SKM-1 treated with dmso at 0.1 percent for 144 hours (cell line): Measurements from ENCODE around the gene EME1.
"Not testable (repeated sequence)": the region's sequence is repeated elsewhere in the genome, so short reads cannot be mapped to it uniquely, and the experiment has no call there.

Source experiments
- DNase-seq: peaks from one replicate; lab custom pipeline; 2025; ENCODE audit not compliant: unreplicated experiment; lab: John Stamatoyannopoulos, UW

The EME1 gene

GRCh38 chr17:50392621-50393020 lies 19.6 kb downstream of the EME1 start:
- no peak for DNase-seq

DNA sequence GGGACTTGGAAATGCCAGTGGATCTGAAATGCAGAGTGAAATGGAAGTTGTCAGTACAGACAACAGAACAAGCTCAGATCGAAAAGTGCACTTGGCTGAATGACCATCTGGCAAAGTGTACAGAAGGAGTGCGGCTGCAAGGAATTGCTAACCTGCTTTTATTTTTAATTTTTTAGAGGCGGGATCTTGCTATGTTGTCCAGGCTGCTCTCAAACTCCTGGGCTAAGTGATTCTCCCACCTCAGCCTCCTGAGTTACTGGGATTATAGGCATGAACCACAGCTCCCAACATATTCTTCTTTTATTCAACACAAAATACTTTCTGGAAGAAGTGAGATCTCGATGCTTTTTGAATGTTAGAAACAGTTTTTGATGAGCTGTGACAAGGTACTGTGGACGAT lies 20.7 kb downstream of the EME1 start:
- DNase-seq, result no peak

DNA sequence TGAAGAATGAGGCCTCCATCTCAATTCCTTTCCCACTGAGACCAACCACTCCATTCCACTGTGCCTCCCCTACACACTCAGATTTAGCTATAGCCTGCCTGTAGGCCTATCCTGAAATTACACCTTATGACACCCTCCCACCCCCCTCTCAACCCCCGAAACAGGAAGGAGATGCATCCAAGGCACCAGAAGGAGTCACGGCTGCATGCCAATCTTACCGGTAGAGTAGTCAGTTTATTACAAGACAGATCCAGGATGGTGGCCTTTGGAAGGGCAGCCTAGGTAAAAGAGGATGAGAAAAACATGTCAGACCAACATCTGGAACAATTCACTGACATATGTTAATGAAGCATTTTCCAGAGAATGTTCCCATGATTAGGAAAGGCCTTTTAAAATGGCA lies 21.7 kb downstream of the EME1 start:
- no peak for DNase-seq

GRCh38 chr17:50396261-50397110 lies 23.5 kb downstream of the EME1 start:
- DNase-seq, result peak; percentile 29

GRCh38 chr17:50397111-50397918 lies 24.3 kb downstream of the EME1 start, which contains the start of gene LRRC59:
LRRC59 (minus strand) TSS chr17:50397523; CDS start chr17:50397317, 206 bp downstream.
- DNase-seq, result peak; percentile 68

DNA sequence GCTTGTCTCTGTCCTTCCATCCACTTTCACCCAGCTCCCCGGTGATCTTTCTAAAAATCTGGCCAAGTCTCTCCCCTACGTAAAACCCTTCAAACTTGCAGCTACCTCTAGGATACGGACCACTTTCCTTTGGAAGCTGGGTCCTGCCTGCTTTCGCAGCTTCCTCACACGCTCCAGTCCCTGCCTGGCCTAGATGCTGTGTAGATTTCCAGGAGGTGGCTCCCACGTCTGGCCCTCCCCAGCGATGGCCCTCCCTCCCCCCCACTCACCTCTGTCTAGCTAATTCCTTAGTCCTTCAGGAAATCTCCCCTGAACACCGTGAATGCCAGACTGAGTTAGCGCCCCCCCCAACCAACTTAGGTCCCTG lies 24.9 kb downstream of the EME1 start:
- DNase-seq, result no peak

DNA sequence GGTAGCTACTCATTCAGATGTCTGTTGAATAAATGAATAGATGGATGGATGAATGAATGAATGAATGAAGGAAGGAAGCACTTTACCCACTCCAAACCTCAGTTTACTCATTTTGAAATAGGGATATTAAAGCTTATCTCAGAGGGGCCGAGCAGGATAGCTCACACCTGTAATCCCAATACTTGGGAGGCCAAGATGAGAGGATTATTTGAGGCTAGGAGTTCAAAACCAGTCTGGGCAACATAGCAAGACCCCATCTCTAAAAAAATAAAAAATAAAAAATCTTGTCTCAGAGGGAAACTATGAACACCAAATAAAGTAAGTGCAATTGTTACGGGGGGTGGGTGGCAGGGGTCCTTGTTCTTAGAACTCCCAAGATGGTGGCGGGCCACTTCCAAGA lies 25.6 kb downstream of the EME1 start:
- not testable (repeated sequence) for DNase-seq

DNA sequence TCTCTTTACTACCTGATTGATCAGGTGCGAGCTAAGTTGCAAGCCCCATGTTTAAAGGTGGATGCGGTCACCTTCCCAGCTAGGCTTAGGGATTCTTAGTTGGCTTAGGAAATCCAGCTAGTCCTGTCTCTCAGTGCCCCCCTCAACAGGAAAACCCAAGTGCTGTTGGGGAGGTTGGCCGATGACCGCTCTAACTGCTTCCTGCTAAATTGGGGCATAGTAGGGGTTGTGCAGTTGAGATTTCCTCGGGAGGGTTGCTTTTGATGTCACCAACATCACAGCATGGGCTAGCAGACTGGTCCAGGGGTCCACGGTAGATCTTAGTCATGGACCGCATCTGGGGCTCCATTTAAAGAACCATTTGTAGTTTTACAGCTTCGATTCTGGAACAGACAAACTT lies 26.6 kb downstream of the EME1 start:
- not testable (repeated sequence) for DNase-seq

- DNase-seq, result not testable (repeated sequence)
Measured at GRCh38 chr17:50405351-50405750, 32.3 kb downstream of the EME1 start.

- DNase-seq, result no peak
Measured at GRCh38 chr17:50406578-50406977, 33.5 kb downstream of the EME1 start.

DNA sequence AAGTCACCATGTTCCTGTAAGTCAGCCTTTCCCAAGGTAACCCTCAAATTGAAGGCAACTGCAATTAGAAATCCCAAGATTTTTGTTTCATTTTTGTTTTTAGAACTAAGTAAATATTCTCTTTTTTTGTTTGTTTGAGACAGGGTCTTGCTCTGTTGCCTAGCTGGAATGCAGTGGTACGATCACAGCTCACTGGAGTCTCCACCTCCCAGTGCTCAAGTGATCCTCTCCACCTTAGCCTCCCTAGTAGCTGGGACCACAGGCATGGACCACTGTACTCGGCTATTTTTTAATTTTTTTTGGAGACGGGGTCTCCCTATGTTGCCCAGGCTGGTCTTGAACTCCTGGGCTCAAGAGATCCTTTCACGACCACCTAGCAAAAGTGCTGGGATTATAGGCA lies 34.9 kb downstream of the EME1 start:
- no peak for DNase-seq

- DNase-seq, result no peak
Measured at GRCh38 chr17:50412188-50412732, 39.2 kb downstream of the EME1 start.

DNA sequence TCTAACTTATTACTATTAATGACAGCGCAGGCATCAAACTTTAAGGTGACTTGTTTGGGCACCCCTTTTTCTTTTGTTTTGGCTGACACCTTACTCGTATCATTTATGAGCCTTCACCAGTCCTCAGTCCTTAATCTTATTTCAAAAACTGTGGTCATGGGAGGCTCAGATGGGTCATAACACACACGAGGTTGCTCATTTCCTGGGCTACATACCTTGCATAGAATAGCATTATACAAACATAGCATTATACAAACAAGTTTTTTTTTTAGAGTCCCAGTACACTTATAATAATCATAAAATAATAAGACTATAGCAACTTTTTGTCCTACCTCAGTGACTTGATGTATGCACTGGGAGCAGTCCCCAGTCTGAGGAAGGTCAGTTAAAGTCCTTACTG lies 41.8 kb downstream of the EME1 start:
- DNase-seq, result no peak

DNA sequence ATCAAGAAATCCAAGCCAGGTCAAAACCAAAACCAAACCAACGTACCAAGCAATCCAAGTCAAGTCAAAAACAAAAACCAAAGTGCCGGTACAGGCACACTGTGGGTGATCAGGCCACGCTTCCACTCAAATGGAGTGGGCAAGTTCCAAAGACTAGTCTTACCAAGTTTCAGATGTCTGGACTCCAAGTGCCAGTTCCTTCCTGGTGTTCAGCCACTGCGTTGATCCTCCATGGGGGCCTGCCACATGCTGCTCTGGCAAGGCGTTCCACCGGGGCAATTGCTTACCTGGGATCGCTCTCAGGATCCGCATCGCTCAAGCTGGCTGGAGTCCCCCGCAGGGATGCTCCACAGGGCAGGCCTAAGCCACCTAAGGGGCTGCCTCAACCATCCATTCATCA lies 46.5 kb downstream of the EME1 start:
- not testable (repeated sequence) for DNase-seq

- DNase-seq, result no peak
Measured at GRCh38 chr17:50420419-50421112, 47.5 kb downstream of the EME1 start.

DNA sequence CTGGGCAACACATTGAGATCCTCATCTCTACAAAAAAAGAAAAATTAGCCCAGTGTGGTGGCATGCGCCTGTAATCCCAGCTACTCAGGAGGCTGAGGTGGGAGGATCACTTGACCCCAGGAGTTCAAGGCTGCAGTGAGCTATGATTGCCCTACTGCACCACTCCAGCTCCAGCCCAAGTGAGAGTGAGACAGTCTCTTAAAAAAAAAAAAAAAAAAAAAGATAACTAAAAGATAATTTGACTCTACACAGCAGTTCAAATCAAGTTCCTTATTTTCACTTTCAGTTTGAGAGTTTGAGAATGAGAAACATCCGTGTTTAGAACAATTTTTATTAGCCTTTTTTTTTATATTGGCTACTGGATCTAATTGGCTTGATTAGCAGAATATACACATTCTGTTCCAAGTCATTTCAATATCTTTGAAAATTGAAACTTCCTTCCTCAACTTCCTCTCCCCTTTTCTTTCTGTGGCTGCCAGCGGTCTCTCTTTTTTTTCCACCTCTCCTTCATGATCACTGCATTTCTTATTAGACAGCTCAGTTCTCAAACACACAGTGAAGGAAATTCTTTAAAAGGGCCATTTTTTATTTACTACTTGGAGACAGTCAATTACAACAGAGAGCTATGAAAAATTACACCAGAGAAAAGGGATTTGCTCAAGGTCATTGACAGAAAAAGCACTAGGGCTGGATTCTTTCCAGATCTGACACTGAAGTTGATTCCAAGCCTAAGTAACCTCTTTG lies 48.5 kb downstream of the EME1 start:
- peak; percentile 29 for DNase-seq

- no peak for DNase-seq
Measured at GRCh38 chr17:50422738-50423137, 49.7 kb downstream of the EME1 start.

DNA sequence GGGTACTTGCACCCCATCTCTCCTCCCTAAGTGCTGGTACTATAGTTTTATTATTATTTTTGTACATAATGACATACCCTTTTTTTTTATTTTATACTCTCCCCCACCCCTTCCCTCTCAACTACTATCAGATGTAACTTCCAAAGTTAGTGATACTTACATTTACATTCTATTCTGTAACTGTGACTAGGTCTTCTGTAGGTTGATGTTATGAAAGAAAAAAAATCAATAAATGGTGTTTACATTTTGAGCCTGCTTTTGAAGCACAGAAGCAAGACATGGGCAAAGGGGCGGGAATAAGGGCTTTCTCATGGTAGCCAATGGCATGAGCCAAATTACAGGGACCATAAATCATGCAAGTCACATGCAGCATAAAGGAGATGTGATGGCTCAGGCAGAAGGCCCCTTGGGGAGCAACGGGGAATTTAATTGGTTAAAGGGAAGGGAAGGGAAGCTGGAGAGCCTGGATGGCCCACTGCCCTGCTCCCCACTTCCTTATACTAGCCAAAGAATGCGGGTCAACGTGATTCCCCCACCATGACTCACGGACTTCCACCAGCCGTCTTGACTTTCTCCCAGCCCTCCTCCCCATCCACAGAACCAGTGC lies 50.6 kb downstream of the EME1 start:
- DNase-seq, result no peak

- DNase-seq, result no peak
Measured at GRCh38 chr17:50424246-50424995, 51.4 kb downstream of the EME1 start.
